SU-DHL-6 (cell line): ENCODE measurements around the gene PHKA2.

Source experiments
- H2AFZ ChIP-seq: fragments of 200-600 bp; sonication (generic); 2 replicates; pipeline ENCODE4 v1.6.1; 2014; ENCODE audit warnings: low read depth, mild to moderate bottlenecking, moderate library complexity, mixed read lengths, antibody characterized with exemption, low read length; ENCODE audit not compliant: severe bottlenecking
- H3F3A ChIP-seq: fragments of 200-600 bp; shearing (Covaris generic); 2 replicates; pipeline ENCODE4 v1.6.0; 2016; ENCODE audit warnings: antibody characterized with exemption, mild to moderate bottlenecking; ENCODE audit not compliant: insufficient read depth
- H3K27ac ChIP-seq: fragments of 200-600 bp; sonication (generic); 2 replicates; pipeline ENCODE4 v1.5.1; 2016; ENCODE audit warnings: low read depth, mild to moderate bottlenecking, low read length, moderate library complexity, mixed read lengths
- H3K27me3 ChIP-seq: fragments of 200-600 bp; sonication (generic), shearing (Covaris generic); 2 replicates; pipeline ENCODE4 v1.6.0; 2014; ENCODE audit warnings: mild to moderate bottlenecking, low read length
- H3K36me3 ChIP-seq: fragments of 200-600 bp; sonication (generic); 2 replicates; pipeline ENCODE4 v1.6.1; 2014; ENCODE audit warnings: mild to moderate bottlenecking, low read length, mixed read lengths
- H3K4me2 ChIP-seq: fragments of 300-600, 200-600 bp; shearing (Covaris generic), sonication (generic); 2 replicates; pipeline ENCODE4 v1.6.0; 2014; ENCODE audit warnings: low read length, low read depth, mild to moderate bottlenecking; ENCODE audit not compliant: poor library complexity, severe bottlenecking
- H3K4me3 ChIP-seq: fragments of 200-600 bp; sonication (generic); 2 replicates; pipeline ENCODE4 v1.5.1; 2014; ENCODE audit warnings: antibody characterized with exemption, low read length, mild to moderate bottlenecking, mixed read lengths; ENCODE audit not compliant: insufficient read depth, poor library complexity, severe bottlenecking
- H3K79me2 ChIP-seq: fragments of 200-600 bp; sonication (generic); 2 replicates; pipeline ENCODE4 v1.6.1; 2014; ENCODE audit warnings: mild to moderate bottlenecking, low read length, moderate library complexity; ENCODE audit not compliant: insufficient read depth
- H3K9ac ChIP-seq: fragments of 200-600 bp; sonication (generic); 2 replicates; pipeline ENCODE4 v1.7.0; 2014; ENCODE audit warnings: mild to moderate bottlenecking, low read length
- H3K9me2 ChIP-seq: fragments of 200-600 bp; sonication (generic); replicated peaks from 2 replicates; pipeline ENCODE4 v1.6.1; 2014; ENCODE audit warnings: low read length; ENCODE audit not compliant: insufficient read depth
- H3K9me3 ChIP-seq: fragments of 200-600 bp; sonication (generic); 2 replicates; pipeline ENCODE4 v1.6.1; 2014; ENCODE audit warnings: low read length, mixed read lengths; ENCODE audit not compliant: insufficient read depth
- H4K20me1 ChIP-seq: fragments of 200-600 bp; sonication (generic); 2 replicates; pipeline ENCODE4 v1.6.1; 2014; ENCODE audit warnings: low read depth, mild to moderate bottlenecking, antibody characterized with exemption, low read length, moderate library complexity, mixed read lengths
- EZH2phosphoT487 ChIP-seq: fragments of 200-600 bp; sonication (generic), shearing (Covaris generic); conservative IDR thresholded peaks from 2 replicates; pipeline ENCODE4 v1.6.1; 2018; ENCODE audit warnings: mild to moderate bottlenecking, antibody characterized with exemption, low read length, moderate library complexity, mixed read lengths
- TF ChIP-seq, protein P1 (sequence below): fragments of 200-600 bp; sonication (generic); IDR thresholded peaks from one replicate; pipeline ENCODE4 v1.5.1; 2017; ENCODE audit warnings: antibody characterized with exemption, mild to moderate bottlenecking, low read length, moderate library complexity; ENCODE audit not compliant: insufficient read depth, poor library complexity, severe bottlenecking

PHKA2 gene

DNA sequence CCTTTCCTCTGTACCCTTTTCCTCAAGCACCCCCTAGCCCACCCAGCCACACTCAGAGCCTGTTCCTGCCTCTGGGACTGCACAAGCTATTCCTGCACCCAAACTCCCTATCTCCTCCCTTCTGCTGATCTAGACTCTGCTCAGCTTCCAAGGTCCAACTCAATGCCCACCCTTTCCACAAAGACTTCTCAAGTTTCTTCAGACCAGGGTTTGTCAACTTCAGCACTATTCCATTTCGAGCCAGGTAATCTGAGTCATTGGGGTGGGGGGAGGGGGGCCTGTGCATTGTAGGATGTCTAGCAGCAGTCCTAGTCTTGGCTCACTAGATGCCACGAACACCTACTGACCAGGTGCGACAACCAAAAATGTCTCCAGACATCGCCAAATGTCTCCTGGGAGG lies 37.3 kb downstream of the PHKA2 start:
- no peaks in the 10 kb centered on the region for H3K9me3 ChIP-seq
- no peak overlapping the region for H3K4me2 ChIP-seq
- H3K27ac ChIP-seq: no peak overlapping the region
- H4K20me1 ChIP-seq: no peaks in the 10 kb centered on the region
- no peak overlapping the region for H3K9ac ChIP-seq
- H2AFZ ChIP-seq: no peak overlapping the region
- H3K4me3 ChIP-seq: no peak overlapping the region
- TF ChIP-seq EZH2phosphoT487: no peak
- TF ChIP-seq, protein P1, sequence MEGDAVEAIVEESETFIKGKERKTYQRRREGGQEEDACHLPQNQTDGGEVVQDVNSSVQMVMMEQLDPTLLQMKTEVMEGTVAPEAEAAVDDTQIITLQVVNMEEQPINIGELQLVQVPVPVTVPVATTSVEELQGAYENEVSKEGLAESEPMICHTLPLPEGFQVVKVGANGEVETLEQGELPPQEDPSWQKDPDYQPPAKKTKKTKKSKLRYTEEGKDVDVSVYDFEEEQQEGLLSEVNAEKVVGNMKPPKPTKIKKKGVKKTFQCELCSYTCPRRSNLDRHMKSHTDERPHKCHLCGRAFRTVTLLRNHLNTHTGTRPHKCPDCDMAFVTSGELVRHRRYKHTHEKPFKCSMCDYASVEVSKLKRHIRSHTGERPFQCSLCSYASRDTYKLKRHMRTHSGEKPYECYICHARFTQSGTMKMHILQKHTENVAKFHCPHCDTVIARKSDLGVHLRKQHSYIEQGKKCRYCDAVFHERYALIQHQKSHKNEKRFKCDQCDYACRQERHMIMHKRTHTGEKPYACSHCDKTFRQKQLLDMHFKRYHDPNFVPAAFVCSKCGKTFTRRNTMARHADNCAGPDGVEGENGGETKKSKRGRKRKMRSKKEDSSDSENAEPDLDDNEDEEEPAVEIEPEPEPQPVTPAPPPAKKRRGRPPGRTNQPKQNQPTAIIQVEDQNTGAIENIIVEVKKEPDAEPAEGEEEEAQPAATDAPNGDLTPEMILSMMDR: no peak
- no peaks in the 10 kb centered on the region for H3F3A ChIP-seq
- H3K27me3 ChIP-seq: no peaks in the 10 kb centered on the region
- no peaks in the 10 kb centered on the region for H3K79me2 ChIP-seq
- H3K36me3 ChIP-seq: no peaks in the 10 kb centered on the region
- H3K9me2 ChIP-seq: no peaks in the 10 kb centered on the region

DNA sequence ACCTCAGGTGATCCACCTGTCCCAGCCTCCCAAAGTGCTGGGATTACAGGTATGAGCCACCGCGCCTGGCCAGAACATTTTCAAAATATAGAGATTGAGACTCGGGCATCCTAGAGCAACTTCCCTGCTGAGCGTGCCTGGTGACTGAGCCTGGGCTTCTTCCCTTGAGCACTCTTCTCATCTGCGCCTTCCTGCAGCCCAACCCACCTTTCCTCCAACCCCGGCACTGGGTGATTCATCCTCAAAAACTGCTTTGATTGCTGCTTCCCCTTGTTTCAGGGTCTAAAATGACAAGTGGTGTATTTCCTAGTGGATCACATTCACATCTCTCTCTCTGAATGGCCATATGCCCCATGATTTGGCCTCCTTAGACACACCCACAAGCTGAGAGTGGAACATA lies 37.8 kb downstream of the PHKA2 start:
- no peak overlapping the region for H2AFZ ChIP-seq
- H3K9me3 ChIP-seq: no peaks in the 10 kb centered on the region
- H3F3A ChIP-seq: no peaks in the 10 kb centered on the region
- H3K27me3 ChIP-seq: no peaks in the 10 kb centered on the region
- TF ChIP-seq EZH2phosphoT487: no peak
- TF ChIP-seq, protein P1: no peak
- H3K36me3 ChIP-seq: no peaks in the 10 kb centered on the region
- H3K4me2 ChIP-seq: no peak overlapping the region
- H3K79me2 ChIP-seq: no peaks in the 10 kb centered on the region
- no peak overlapping the region for H3K4me3 ChIP-seq
- no peak overlapping the region for H3K27ac ChIP-seq
- no peak overlapping the region for H3K9ac ChIP-seq
- H4K20me1 ChIP-seq: no peaks in the 10 kb centered on the region
- no peaks in the 10 kb centered on the region for H3K9me2 ChIP-seq

DNA sequence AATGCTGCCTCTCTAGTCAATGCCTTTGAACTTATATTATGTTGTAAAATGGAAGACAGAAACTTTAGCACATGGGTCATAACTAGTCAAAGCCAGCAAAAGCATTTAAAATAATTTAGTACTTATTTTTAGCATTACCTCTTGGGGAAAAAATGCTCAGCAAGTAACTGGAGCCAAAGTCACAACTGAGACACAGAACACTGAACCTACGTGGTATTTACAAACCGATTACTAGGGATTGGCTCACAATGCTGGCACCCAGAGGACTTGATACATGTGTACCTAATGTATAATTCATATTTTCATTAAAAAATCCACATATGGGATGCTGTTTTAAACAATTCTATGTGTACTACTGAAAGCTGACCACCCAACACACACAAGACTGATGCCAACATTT lies 38.4 kb downstream of the PHKA2 start:
- Histone ChIP-seq H3K9ac (no peak overlapping the region), H3F3A (no peaks in the 10 kb centered on the region), H3K27ac (no peak overlapping the region), H2AFZ (no peak overlapping the region), H4K20me1 (no peaks in the 10 kb centered on the region), H3K27me3 (no peaks in the 10 kb centered on the region), H3K9me3 (no peaks in the 10 kb centered on the region), H3K36me3 (no peaks in the 10 kb centered on the region), H3K4me2 (no peak overlapping the region), H3K79me2 (no peaks in the 10 kb centered on the region), H3K4me3 (no peak overlapping the region), H3K9me2 (no peaks in the 10 kb centered on the region)
- TF ChIP-seq, protein P1: no peak
- TF ChIP-seq EZH2phosphoT487: no peak

DNA sequence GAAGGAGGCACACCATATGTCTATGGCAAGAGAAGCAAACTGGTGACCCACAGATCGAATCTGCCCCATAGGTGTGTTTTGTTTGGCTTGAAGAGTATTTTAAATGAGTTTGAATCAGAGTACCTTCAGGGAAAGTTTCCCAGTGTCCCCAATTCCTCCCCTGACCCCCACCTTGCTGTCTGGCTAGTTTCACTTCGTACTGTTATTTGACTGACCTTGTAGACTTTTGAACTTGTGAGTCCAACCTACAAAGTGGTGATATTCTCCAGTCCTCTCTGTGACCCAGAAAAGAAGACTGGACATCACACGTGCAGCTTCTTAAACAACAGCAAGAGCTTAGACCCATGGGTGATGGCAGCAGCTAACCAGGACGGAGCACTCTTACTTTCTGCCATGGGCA lies 39.4 kb downstream of the PHKA2 start:
- no peak overlapping the region for H3K4me3 ChIP-seq
- H3K36me3 ChIP-seq: no peaks in the 10 kb centered on the region
- H3K27ac ChIP-seq: no peak overlapping the region
- no peaks in the 10 kb centered on the region for H3F3A ChIP-seq
- H3K9me2 ChIP-seq: no peaks in the 10 kb centered on the region
- TF ChIP-seq EZH2phosphoT487: no peak
- TF ChIP-seq, protein P1: no peak
- no peaks in the 10 kb centered on the region for H4K20me1 ChIP-seq
- no peak overlapping the region for H3K9ac ChIP-seq
- H3K9me3 ChIP-seq: no peaks in the 10 kb centered on the region
- no peak overlapping the region for H3K4me2 ChIP-seq
- no peaks in the 10 kb centered on the region for H3K79me2 ChIP-seq
- no peaks in the 10 kb centered on the region for H3K27me3 ChIP-seq
- H2AFZ ChIP-seq: no peak overlapping the region
